Measurements from ENCODE around the gene OSMR.

OSMR gene

GRCh38 chr5:38800515-38800914, 45.3 kb upstream of the OSMR start:
- TF ChIP-seq TAF1 (IDR thresholded peaks at IDR 0.05; ENCODE audit: borderline replicate concordance, insufficient read depth, low read length): no peak
- no peak for TF ChIP-seq POLR2AphosphoS5 (IDR thresholded peaks at IDR 0.05; ENCODE audit: low read depth, low read length)
- TF ChIP-seq SIN3A (IDR thresholded peaks at IDR 0.05; ENCODE audit: borderline replicate concordance, insufficient read depth, low read length): no peak
- TF ChIP-seq REST (IDR thresholded peaks at IDR 0.05; ENCODE audit: insufficient read depth in 1 of 2, low read depth in 2 of 2, low read length in 2 of 2): no peak
- TF ChIP-seq FOXP2 (optimal IDR thresholded peaks at IDR 0.05; ENCODE audit: borderline replicate concordance, extremely low read depth, extremely low read length, insufficient read depth): no peak

- TF ChIP-seq SIN3A (IDR thresholded peaks at IDR 0.05; ENCODE audit: borderline replicate concordance, insufficient read depth, low read length): no peak
- no peak for TF ChIP-seq REST (IDR thresholded peaks at IDR 0.05; ENCODE audit: insufficient read depth in 1 of 2, low read depth in 2 of 2, low read length in 2 of 2)
Measured at GRCh38 chr5:38802125-38802524, 43.7 kb upstream of the OSMR start.

- no peak for TF ChIP-seq SIN3A (IDR thresholded peaks at IDR 0.05; ENCODE audit: borderline replicate concordance, insufficient read depth, low read length)
- TF ChIP-seq POLR2AphosphoS5 (IDR thresholded peaks at IDR 0.05; ENCODE audit: low read depth, low read length): no peak
- no peak for TF ChIP-seq REST (IDR thresholded peaks at IDR 0.05; ENCODE audit: insufficient read depth in 1 of 2, low read depth in 2 of 2, low read length in 2 of 2)
- TF ChIP-seq FOXP2 (optimal IDR thresholded peaks at IDR 0.05; ENCODE audit: borderline replicate concordance, extremely low read depth, extremely low read length, insufficient read depth): no peak
- no peak for TF ChIP-seq TAF1 (IDR thresholded peaks at IDR 0.05; ENCODE audit: borderline replicate concordance, insufficient read depth, low read length)
Measured at GRCh38 chr5:38803246-38803645, 42.6 kb upstream of the OSMR start.

GRCh38 chr5:38806775-38807258, 39.0 kb upstream of the OSMR start:
- TF ChIP-seq TAF1 (IDR thresholded peaks at IDR 0.05; ENCODE audit: borderline replicate concordance, insufficient read depth, low read length) (no peak), POLR2AphosphoS5 (IDR thresholded peaks at IDR 0.05; ENCODE audit: low read depth, low read length) (no peak), REST (IDR thresholded peaks at IDR 0.05; ENCODE audit: insufficient read depth in 1 of 2, low read depth in 2 of 2, low read length in 2 of 2) (no peak), SIN3A (IDR thresholded peaks at IDR 0.05; ENCODE audit: borderline replicate concordance, insufficient read depth, low read length) (no peak), FOXP2 (optimal IDR thresholded peaks at IDR 0.05; ENCODE audit: borderline replicate concordance, extremely low read depth, extremely low read length, insufficient read depth) (no peak)
